A673 (cell line): ENCODE measurements around the gene MKNK2. TPM values are rescaled to one million over a fixed set of nuclear protein-coding genes. Genes with fewer than 3 reads are reported as not detected.
"Not testable (repeated sequence)": the region's sequence is repeated elsewhere in the genome, so short reads cannot be mapped to it uniquely, and the experiment has no call there.

ENCODE experiments used
- BruUV-seq: library from RNA; stranded (reverse); fragments of 400-500 nt; replicated peaks from 2 replicates; lab custom pipeline; 2021; lab: Mats Ljungman, UMichigan
- CTCF ChIA-PET: fragments of 300-600 bp; sonication (Branson Sonifier 250); formaldehyde crosslinking; loops from one replicate; lab custom pipeline; 2022; ENCODE audit warnings: antibody characterized with exemption; lab: Charles Lee
- POLR2A ChIA-PET: fragments of 300-600 bp; sonication (Branson Sonifier 250); formaldehyde crosslinking; loops from one replicate; lab custom pipeline; 2022; ENCODE audit warnings: antibody characterized with exemption; ENCODE audit not compliant: low non-redundant PET; lab: Charles Lee
- DNase-seq: peaks from one replicate; pipeline ENCODE4 v3.0.0-alpha.2; 2015; ENCODE audit warnings: low spot score
- H3K27ac ChIP-seq: fragments of 200-600 bp; sonication (generic); 2 replicates; pipeline ENCODE4 v1.5.1; 2016; ENCODE audit warnings: mixed run types, low read depth, mild to moderate bottlenecking, mixed read lengths, antibody characterized with exemption, low read length; ENCODE audit not compliant: poor library complexity, severe bottlenecking
- H3K27me3 ChIP-seq: fragments of 200-600 bp; sonication (generic); replicated peaks from 2 replicates; pipeline ENCODE4 v1.6.1; 2017; ENCODE audit warnings: mixed run types, low read depth, mild to moderate bottlenecking, mixed read lengths, antibody characterized with exemption, low read length; ENCODE audit not compliant: insufficient read depth, poor library complexity
- H3K36me3 ChIP-seq: fragments of 200-600 bp; sonication (generic); 2 replicates; pipeline ENCODE4 v1.6.1; 2016; ENCODE audit warnings: mixed run types, mild to moderate bottlenecking, mixed read lengths, antibody characterized with exemption, low read length; ENCODE audit not compliant: insufficient read depth, poor library complexity, severe bottlenecking
- H3K4me1 ChIP-seq: fragments of 200-600 bp; sonication (generic); 2 replicates; pipeline ENCODE4 v1.6.1; 2017; ENCODE audit warnings: mixed run types, mild to moderate bottlenecking, mixed read lengths, antibody characterized with exemption, low read length; ENCODE audit not compliant: insufficient read depth, poor library complexity, severe bottlenecking
- H3K4me3 ChIP-seq: fragments of 200-600 bp; sonication (generic); 2 replicates; pipeline ENCODE4 v1.5.1; 2016; ENCODE audit warnings: low read depth, mixed run types, mild to moderate bottlenecking, mixed read lengths, low read length; ENCODE audit not compliant: poor library complexity, severe bottlenecking
- H3K9me3 ChIP-seq: fragments of 200-600 bp; sonication (generic); 2 replicates; pipeline ENCODE4 v1.6.1; 2016; ENCODE audit warnings: mixed run types, low read depth, mild to moderate bottlenecking, mixed read lengths, antibody characterized with exemption, low read length; ENCODE audit not compliant: poor library complexity, severe bottlenecking
- EZH2 ChIP-seq: fragments of 200-600 bp; sonication (generic); IDR thresholded peaks from 2 replicates; pipeline ENCODE4 v1.6.1; 2017; ENCODE audit warnings: borderline replicate concordance, low read depth, mild to moderate bottlenecking, mixed read lengths, antibody characterized with exemption, low read length; ENCODE audit not compliant: poor library complexity, severe bottlenecking
- intact Hi-C: fragments of 100-400 bp; cut with micrococcal nuclease; formaldehyde crosslinking; loops from one replicate; pipeline ENCODE4 v1.10.0; 2022; ENCODE audit not compliant: unreplicated experiment
- total RNA-seq: library from RNA; stranded (reverse); gene quantifications from 2 replicates; pipeline ENCODE4 v1.2.3, GENCODE V29; 2021
- TF ChIP-seq, protein P1 (sequence below): fragments of 300-800, 200-600 bp; sonication (generic); conservative IDR thresholded peaks from 2 replicates; pipeline ENCODE4 v1.5.1; 2017; ENCODE audit warnings: low read depth, mild to moderate bottlenecking, antibody characterized with exemption, low read length, moderate library complexity, mixed read lengths

Gene MKNK2
- total RNA-seq, 1 experiment from 2014 or later: 106 TPM

DNA sequence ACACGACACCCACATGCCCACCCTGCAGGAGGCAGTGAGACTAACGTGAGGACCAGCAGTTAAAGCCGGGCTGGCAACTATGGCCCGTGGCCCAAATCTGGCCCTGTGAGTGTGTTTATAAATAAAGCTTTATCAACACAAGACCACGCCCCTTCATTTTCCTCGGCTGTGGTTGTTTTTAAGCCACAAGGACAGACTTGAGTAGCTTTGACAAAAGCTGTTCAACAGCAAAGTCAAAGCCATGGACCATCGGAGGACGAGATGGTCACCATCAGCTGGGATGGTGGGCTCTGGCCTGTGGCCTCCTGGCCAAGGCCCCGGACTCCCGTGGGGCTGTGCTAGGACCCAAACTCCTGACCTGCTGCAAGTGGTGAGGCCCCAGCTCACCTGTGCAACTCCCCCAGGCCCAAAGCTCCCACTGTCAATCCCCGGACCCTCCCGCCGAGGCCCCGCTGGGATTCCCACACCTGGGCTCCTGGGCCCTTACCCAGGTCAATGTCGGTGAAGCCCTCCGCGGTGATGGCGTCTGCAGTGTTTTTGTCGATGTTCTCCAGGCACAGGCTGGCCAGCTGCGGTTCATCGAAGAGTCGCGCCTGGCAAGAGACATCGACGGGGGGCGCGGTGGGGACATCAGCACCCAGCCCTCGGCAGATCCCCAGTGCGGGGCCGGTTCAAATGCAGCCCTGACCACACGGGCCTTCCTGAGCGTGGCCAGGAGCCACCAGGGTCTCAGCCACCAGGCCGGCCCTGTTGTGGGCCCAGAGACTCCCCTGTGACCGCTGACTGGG is 60.6 kb downstream of the MKNK2 start:
- TF ChIP-seq, protein P1, sequence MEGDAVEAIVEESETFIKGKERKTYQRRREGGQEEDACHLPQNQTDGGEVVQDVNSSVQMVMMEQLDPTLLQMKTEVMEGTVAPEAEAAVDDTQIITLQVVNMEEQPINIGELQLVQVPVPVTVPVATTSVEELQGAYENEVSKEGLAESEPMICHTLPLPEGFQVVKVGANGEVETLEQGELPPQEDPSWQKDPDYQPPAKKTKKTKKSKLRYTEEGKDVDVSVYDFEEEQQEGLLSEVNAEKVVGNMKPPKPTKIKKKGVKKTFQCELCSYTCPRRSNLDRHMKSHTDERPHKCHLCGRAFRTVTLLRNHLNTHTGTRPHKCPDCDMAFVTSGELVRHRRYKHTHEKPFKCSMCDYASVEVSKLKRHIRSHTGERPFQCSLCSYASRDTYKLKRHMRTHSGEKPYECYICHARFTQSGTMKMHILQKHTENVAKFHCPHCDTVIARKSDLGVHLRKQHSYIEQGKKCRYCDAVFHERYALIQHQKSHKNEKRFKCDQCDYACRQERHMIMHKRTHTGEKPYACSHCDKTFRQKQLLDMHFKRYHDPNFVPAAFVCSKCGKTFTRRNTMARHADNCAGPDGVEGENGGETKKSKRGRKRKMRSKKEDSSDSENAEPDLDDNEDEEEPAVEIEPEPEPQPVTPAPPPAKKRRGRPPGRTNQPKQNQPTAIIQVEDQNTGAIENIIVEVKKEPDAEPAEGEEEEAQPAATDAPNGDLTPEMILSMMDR: no peak
- no peak for TF ChIP-seq EZH2
- no TSS peak for BruUV-seq
- ChIA-PET POLR2A (no interaction called here), CTCF (no interaction called here)
- Histone ChIP-seq H3K27ac (no peak overlapping the region), H3K27me3 (no peaks in the 10 kb centered on the region), H3K36me3 (peaks cover 68% of the 10 kb centered on the region), H3K9me3 (no peaks in the 10 kb centered on the region), H3K4me1 (no peaks in the 10 kb centered on the region), H3K4me3 (no peak overlapping the region)
- intact Hi-C loops: no loop called here
- DNase-seq: no peak

DNA sequence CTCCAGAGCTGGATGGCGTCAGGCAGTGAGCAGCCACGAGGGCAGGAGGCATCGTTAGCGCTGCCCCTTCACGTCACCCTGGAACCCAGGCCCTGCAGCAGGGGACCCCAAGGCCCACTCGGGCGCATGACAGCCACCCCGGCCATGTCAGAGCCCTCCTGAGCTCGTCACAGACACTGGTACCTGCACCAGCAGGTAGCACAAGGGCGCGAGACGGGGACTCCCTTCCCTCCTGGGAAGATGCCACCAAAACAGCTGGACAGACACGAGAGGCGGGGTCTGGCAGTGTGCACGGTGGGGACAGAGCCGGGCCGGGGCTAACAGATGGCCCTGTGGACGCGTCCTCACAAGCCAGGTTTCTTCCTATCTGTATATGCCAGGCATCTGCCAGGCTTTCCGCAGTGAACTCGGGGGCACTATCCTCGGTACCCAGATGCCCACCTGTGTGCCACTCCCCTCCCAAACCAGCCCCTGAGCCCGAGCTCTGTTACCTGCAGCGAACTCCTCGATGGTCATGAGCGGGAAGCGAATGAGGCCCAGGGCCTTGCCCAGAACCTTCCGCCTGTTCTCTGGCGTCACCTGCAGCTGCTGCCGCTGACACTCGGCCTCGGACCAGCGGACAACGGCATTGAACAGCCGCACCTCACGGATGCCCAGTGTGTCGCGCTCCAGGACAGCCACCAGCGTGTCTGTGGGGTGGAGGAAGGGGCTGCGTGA is 61.4 kb downstream of the MKNK2 start:
- BruUV-seq: no TSS peak
- no peak for DNase-seq
- H3K36me3 ChIP-seq: peaks cover 73% of the 10 kb centered on the region

DNA sequence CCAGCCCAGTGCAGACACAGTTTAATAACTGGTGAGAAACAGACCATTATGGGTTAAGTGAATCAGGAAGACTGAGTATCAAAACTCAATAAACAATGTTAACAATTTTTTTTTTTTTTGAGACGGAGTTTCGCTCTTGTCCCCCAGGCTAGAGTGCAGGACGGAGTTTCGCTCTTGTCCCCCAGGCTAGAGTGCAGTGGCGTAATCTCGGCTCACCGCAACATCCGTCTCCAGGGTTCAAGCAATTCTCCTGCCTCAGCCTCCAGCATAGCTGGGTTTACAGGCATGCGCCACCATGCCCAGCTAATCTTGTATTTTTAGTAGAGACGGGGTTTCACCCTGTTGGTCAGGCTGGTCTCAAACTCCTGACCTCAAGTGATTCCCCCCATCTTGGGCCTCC is 62.6 kb downstream of the MKNK2 start:
- intact Hi-C loops, H3K9me3 ChIP-seq, H3K27ac ChIP-seq, DNase-seq, H3K27me3 ChIP-seq, POLR2A ChIA-PET, H3K4me3 ChIP-seq, H3K4me1 ChIP-seq, BruUV-seq: not testable (repeated sequence)
- CTCF ChIA-PET: interaction anchor here (0.7 kb wide), 1 partner anchor 31 kb away, joined by 5 read pairs; no protein-coding TSS in a partner anchor
- peaks cover 73% of the 10 kb centered on the region for H3K36me3 ChIP-seq

More for the DNA sequence above, 61.4 kb downstream of the MKNK2 start:
- no peak for TF ChIP-seq EZH2
- TF ChIP-seq, protein P1: no peak
- CTCF ChIA-PET: no interaction called here
- POLR2A ChIA-PET: no interaction called here
- H3K27me3 ChIP-seq: no peaks in the 10 kb centered on the region
- no peaks in the 10 kb centered on the region for H3K4me1 ChIP-seq
- H3K4me3 ChIP-seq: no peak overlapping the region
- H3K9me3 ChIP-seq: no peaks in the 10 kb centered on the region
- no peak overlapping the region for H3K27ac ChIP-seq
- intact Hi-C loops: no loop called here

Other genes with a start within 250 kb of the MKNK2 start
- gene ATP8B3, start 239.0 kb downstream of the MKNK2 start, total RNA-seq: 8.7 and 10.7 TPM in 2 replicates
- gene REXO1, start 202.8 kb downstream of the MKNK2 start, total RNA-seq: 50.6 and 53.0 TPM in 2 replicates
- 46.8 and 49.1 TPM in 2 replicates for gene KLF16, start 187.7 kb downstream of the MKNK2 start, total RNA-seq
- gene ABHD17A, start 165.7 kb downstream of the MKNK2 start, total RNA-seq: 56.9 and 60.0 TPM in 2 replicates
- gene ADAT3, start 145.8 kb downstream of the MKNK2 start, total RNA-seq: 14.1 and 18.0 TPM in 2 replicates
- gene SCAMP4, start 145.8 kb downstream of the MKNK2 start, total RNA-seq: 88.4 and 98.8 TPM in 2 replicates
- 108 and 118 TPM in 2 replicates for gene CSNK1G2, start 110.1 kb downstream of the MKNK2 start, total RNA-seq
- 91.7 and 110 TPM in 2 replicates for gene BTBD2, start 35.5 kb downstream of the MKNK2 start, total RNA-seq
- 40.7 and 47.1 TPM in 2 replicates for gene MOB3A, start 45.1 kb upstream of the MKNK2 start, total RNA-seq
- gene IZUMO4, start 45.7 kb upstream of the MKNK2 start, total RNA-seq: 1.6 and 2.5 TPM in 2 replicates
- 148 and 154 TPM in 2 replicates for gene AP3D1, start 100.3 kb upstream of the MKNK2 start, total RNA-seq
- 71.2 and 78.8 TPM in 2 replicates for gene DOT1L, start 112.7 kb upstream of the MKNK2 start, total RNA-seq
- 73.7 and 75.9 TPM in 2 replicates for gene PLEKHJ1, start 185.1 kb upstream of the MKNK2 start, total RNA-seq
- 186 and 187 TPM in 2 replicates for gene SF3A2, start 185.6 kb upstream of the MKNK2 start, total RNA-seq
- 15.1 and 16.3 TPM in 2 replicates for gene AMH, start 198.1 kb upstream of the MKNK2 start, total RNA-seq
- gene JSRP1, start 205.2 kb upstream of the MKNK2 start, total RNA-seq: 0.73 TPM in 1 of 2 replicates, not detected in the other
- not detected in 2 replicates for gene PEAK3, start 230.9 kb upstream of the MKNK2 start, total RNA-seq